Psoas muscle (tissue), 8 donors: ENCODE results near the gene BAIAP2. TPM values are rescaled to one million over a fixed set of nuclear protein-coding genes. Genes with fewer than 3 reads are reported as not detected.
"Not testable (repeated sequence)": the region's sequence is repeated elsewhere in the genome, so short reads cannot be mapped to it uniquely, and the experiment has no call there.

Experiments used
- ATAC-seq, 4 donors: fragments of 200-7000 bp; cut with Tn5 transposase; one replicate each; pipeline ENCODE4 v1.9.1; 2020; ENCODE audit warnings: moderate library complexity in 3 of 4, mild to moderate bottlenecking in 2 of 4
- DNase-seq, 2 donors: peaks; one replicate each; pipeline ENCODE4 v3.0.0-alpha.2; 2020
- H3K27ac ChIP-seq: fragments of 200-600 bp; one replicate; pipeline ENCODE4 v1.8.0; 2022
- H3K27me3 ChIP-seq, 3 donors: fragments of 200-600 bp in 1 of 3; one replicate each; pipeline versions ENCODE4 v1.6.1 to v1.8.0; 2013 to 2022; ENCODE audit warnings: low read length in 2 of 3, mild to moderate bottlenecking in 2 of 3, moderate library complexity in 1 of 3; ENCODE audit not compliant: insufficient read depth in 3 of 3
- H3K36me3 ChIP-seq, 2 donors: fragments of 200-600 bp in 1 of 2; one replicate each; pipeline versions ENCODE4 v1.6.1 to v1.8.0; 2013 to 2022; ENCODE audit warnings: low read depth in 1 of 2, mild to moderate bottlenecking in 1 of 2, moderate library complexity in 1 of 2; ENCODE audit not compliant: insufficient read depth in 1 of 2
- H3K4me1 ChIP-seq: fragments of 200-600 bp; one replicate; pipeline ENCODE4 v1.8.0; 2022
- H3K4me3 ChIP-seq: fragments of 200-600 bp; one replicate; pipeline ENCODE4 v1.8.0; 2022; ENCODE audit warnings: mild to moderate bottlenecking
- H3K9me3 ChIP-seq: fragments of 200-600 bp; one replicate; pipeline ENCODE4 v1.8.0; 2022
- CTCF ChIP-seq: fragments of 200-600 bp; IDR thresholded peaks from one replicate; pipeline ENCODE4 v1.8.0; 2022; ENCODE audit warnings: antibody characterized with exemption
- WGBS, 3 donors: extraction: QIAGEN DNeasy Blood & Tissue Kit; methylation state at CpG; one replicate each; pipeline versions ENCODE4 v1.1.6 to v1.1.7; 2013; 5-methylcytosine and 5-hydroxymethylcytosine counted together
- intact Hi-C, 2 donors: fragments of 100-400 bp; cut with DNase I; formaldehyde crosslinking; loops; one replicate each; pipeline versions ENCODE4 v1.11.0 to v1.14.2; 2022
- polyA plus RNA-seq, 3 donors: library from polyadenylated mRNA; stranded (reverse); fragments of 200-250 nt; gene quantifications; one replicate each; pipeline ENCODE4 v1.2.3, GENCODE V29; 2013
- total RNA-seq, 4 donors: library from RNA; stranded (reverse); fragmentation: NEBNext Ultra II Directional in 2 of 4; extraction: Animal tissue kit (Norgen Biotek cat#: 25700) in 2 of 4; gene quantifications; one replicate each; pipeline versions ENCODE4 v1.2.1 to v1.2.4, GENCODE V29; 2021 to 2023
- donor health status: healthy with polysubstance abuse.
- donor health status: DM: no; HTN: no; CAD: no; lungs with moderate emphysema.
- donor health status: Bipolar disorder and iron deficiency.
- donor health status: healthy.
- donor health status: DM: yes; HTN: yes; CAD: no.
- donor health status: DM: no; HTN: no; CAD: no.
- donor health status: DM: no; HTN: no; CAD: no.
- donor health status: DM: yes; HTN: yes; CAD: no.

The BAIAP2 gene
- total and polyA plus RNA-seq, 7 donors: 3.9 to 28.9 (median 8.6) TPM

GRCh38 chr17:81029859-81030258 is 5.1 kb upstream of the BAIAP2 start:
- ATAC-seq (no peak), DNase-seq (peak in 1 of 2 donors; percentile 6)
- Histone ChIP-seq H3K36me3 (no peaks in the 10 kb centered on the region), H3K4me1 (peaks cover 23% of the 10 kb centered on the region), H3K27ac (no peak overlapping the region), H3K9me3 (no peaks in the 10 kb centered on the region), H3K4me3 (no peak overlapping the region), H3K27me3 (peaks cover 0 to 36% (median 17%) of the 10 kb centered on the region in 3 donors)
- intact Hi-C loops: loop anchor here in 1 of 2 donors (10.0 kb wide), 1 partner anchor 215 kb away; no protein-coding TSS in a partner anchor
- no peak for TF ChIP-seq CTCF
- WGBS, 3 donors: 91 to 93% (median 91%) methylated on average over 11 of the region's 11 CpGs

GRCh38 chr17:81030312-81030711 is 4.6 kb upstream of the BAIAP2 start:
- H3K9me3 ChIP-seq, DNase-seq, ATAC-seq, H3K27ac ChIP-seq, H3K4me3 ChIP-seq, H3K36me3 ChIP-seq, intact Hi-C loops: not testable (repeated sequence)
- 94% methylated on average over 9 of the region's 9 CpGs for WGBS, 3 donors
- Histone ChIP-seq H3K27me3 (peaks cover 0 to 36% (median 15%) of the 10 kb centered on the region in 3 donors), H3K4me1 (peaks cover 21% of the 10 kb centered on the region)

- H3K27ac ChIP-seq: no peak overlapping the region
- H3K27me3 ChIP-seq: peaks cover 0 to 31% (median 16%) of the 10 kb centered on the region in 3 donors
- ATAC-seq: no peak
- no peaks in the 10 kb centered on the region for H3K36me3 ChIP-seq
- intact Hi-C loops: no loop called here
- no peak overlapping the region for H3K4me3 ChIP-seq
- H3K4me1 ChIP-seq: peaks cover 16% of the 10 kb centered on the region
- peak; percentile 14 to 52 for DNase-seq
- no peak for TF ChIP-seq CTCF
- H3K9me3 ChIP-seq: no peaks in the 10 kb centered on the region
- 49 to 59% (median 56%) methylated on average over 32 of the region's 32 CpGs for WGBS, 3 donors
Observed at GRCh38 chr17:81030741-81031565, 4.0 kb upstream of the BAIAP2 start.

GRCh38 chr17:81031566-81032550 is 3.1 kb upstream of the BAIAP2 start:
- peaks cover 7% of the 10 kb centered on the region for H3K4me1 ChIP-seq
- no peak overlapping the region for H3K27ac ChIP-seq
- peaks cover 0 to 22% (median 17%) of the 10 kb centered on the region in 3 donors for H3K27me3 ChIP-seq
- TF ChIP-seq CTCF: no peak
- ATAC-seq: no peak
- H3K9me3 ChIP-seq: no peaks in the 10 kb centered on the region
- DNase-seq: peak; percentile 20 to 44
- H3K36me3 ChIP-seq: no peaks in the 10 kb centered on the region
- 84 to 88% (median 85%) methylated on average over 39 to 41 of the region's 41 CpGs for WGBS, 3 donors
- intact Hi-C loops: no loop called here
- H3K4me3 ChIP-seq: no peak overlapping the region
